ENCODE measurements around the gene USP48. TPM values are rescaled to one million over a fixed set of nuclear protein-coding genes. Genes with fewer than 3 reads are reported as not detected.

USP48 gene
- total and polyA plus RNA-seq, 2 of the 13 experiments (the other 11 are each of a cell fraction or from before 2014, with no cell fraction given) = 30.4 to 30.7 TPM

GRCh38 chr1:21669258-21670058 is 113.5 kb downstream of the USP48 start, which contains the start of gene RAP1GAP (continued):
- TF ChIP-seq HNF1A (IDR thresholded peaks at IDR 0.05; ENCODE audit: low read depth) (no peak), HNF1A (CRISPR knock-in tag; IDR thresholded peaks at IDR 0.05; ENCODE audit: borderline replicate concordance) (peak; percentile 62; the same call in 1 of the 2 replicates), TFE3 (CRISPR knock-in tag; IDR thresholded peaks at IDR 0.05) (peak; percentile 89), POLR2G (IDR thresholded peaks at IDR 0.05; ENCODE audit: low read depth, low read length) (peak; percentile 98), SCMH1 (CRISPR knock-in tag; IDR thresholded peaks at IDR 0.05; ENCODE audit: borderline replicate concordance) (no peak), ZNF674 (CRISPR knock-in tag; IDR thresholded peaks at IDR 0.05; ENCODE audit: low read depth) (no peak; the same call in 1 of the 2 replicates), MED13 (CRISPR knock-in tag; IDR thresholded peaks at IDR 0.05) (0 out of 2 replicates have a peak, but pooled peaks have one; percentile 20), ZNF816 (CRISPR knock-in tag; IDR thresholded peaks at IDR 0.05; ENCODE audit: borderline replicate concordance) (peak; percentile 93), NFATC3 (CRISPR knock-in tag; IDR thresholded peaks at IDR 0.05) (peak; percentile 91; the same call in 1 of the 2 replicates), NONO (IDR thresholded peaks at IDR 0.05) (no peak), NONO (CRISPR knock-in tag; conservative IDR thresholded peaks at IDR 0.05) (peak; percentile 89), ERF (CRISPR knock-in tag; IDR thresholded peaks at IDR 0.05) (no peak; the same call in 1 of the 2 replicates), ZNF281 (CRISPR knock-in tag; IDR thresholded peaks at IDR 0.05; ENCODE audit: borderline replicate concordance) (peak; percentile 52; the same call in 1 of the 2 replicates), ZZZ3 (CRISPR knock-in tag; IDR thresholded peaks at IDR 0.05; ENCODE audit: borderline replicate concordance) (no peak), TEAD3 (CRISPR knock-in tag; optimal IDR thresholded peaks at IDR 0.05; ENCODE audit: borderline replicate concordance) (peak; percentile 73), NR0B2 (CRISPR knock-in tag; IDR thresholded peaks at IDR 0.05) (no peak), ZFP1 (CRISPR knock-in tag; IDR thresholded peaks at IDR 0.05) (no peak), SMAD3 (CRISPR knock-in tag; IDR thresholded peaks at IDR 0.05) (peak; percentile 65; the same call in 1 of the 2 replicates), ATF7-NPFF (CRISPR knock-in tag; IDR thresholded peaks at IDR 0.05; ENCODE audit: low read depth) (peak; percentile 63; the same call in 1 of the 2 replicates)
